MM.1S (cell line): ENCODE results near the gene KCNMA1.

ENCODE experiments used
- DNase-seq: peaks from one replicate; pipeline ENCODE4 v3.0.0-alpha.2; 2015
- H2AFZ ChIP-seq: fragments of 300-600 bp; sonication (generic); 2 replicates; pipeline ENCODE4 v1.6.0; 2016; ENCODE audit warnings: antibody characterized with exemption, low read length
- H3F3A ChIP-seq: fragments of 300-600 bp; sonication (generic); 2 replicates; pipeline ENCODE4 v1.6.1; 2016; ENCODE audit warnings: mild to moderate bottlenecking, antibody characterized with exemption, low read length, moderate library complexity, mixed read lengths; ENCODE audit not compliant: insufficient read depth
- H3K27ac ChIP-seq: fragments of 300-600 bp; sonication (generic); 2 replicates; pipeline ENCODE4 v1.5.1; 2016; ENCODE audit warnings: mild to moderate bottlenecking, low read length
- H3K27me3 ChIP-seq: fragments of 300-600 bp; sonication (generic); replicated peaks from 2 replicates; pipeline ENCODE4 v1.6.0; 2016; ENCODE audit warnings: low read length; ENCODE audit not compliant: insufficient read depth
- H3K36me3 ChIP-seq: fragments of 300-600 bp; sonication (generic); replicated peaks from 2 replicates; pipeline ENCODE4 v1.6.1; 2016; ENCODE audit warnings: mild to moderate bottlenecking, low read length, mixed read lengths; ENCODE audit not compliant: insufficient read depth
- H3K4me1 ChIP-seq: fragments of 300-600 bp; sonication (generic); 2 replicates; pipeline ENCODE4 v1.6.1; 2016; ENCODE audit warnings: low read length, mixed read lengths
- H3K4me2 ChIP-seq: fragments of 300-600 bp; sonication (generic); 2 replicates; pipeline ENCODE4 v1.6.0; 2016; ENCODE audit warnings: low read depth, low read length
- H3K4me3 ChIP-seq: fragments of 300-600 bp; sonication (generic); 2 replicates; pipeline ENCODE4 v1.5.1; 2016; ENCODE audit warnings: low read length, mixed read lengths
- H3K79me2 ChIP-seq: fragments of 300-600 bp; sonication (generic); 2 replicates; pipeline ENCODE4 v1.6.1; 2016; ENCODE audit warnings: mixed run types, low read length, mixed read lengths
- H3K9ac ChIP-seq: fragments of 300-600 bp; sonication (generic); 2 replicates; pipeline ENCODE4 v1.6.1; 2016; ENCODE audit warnings: low read length, mixed read lengths
- H3K9me2 ChIP-seq: fragments of 300-600 bp; sonication (generic); replicated peaks from 2 replicates; pipeline ENCODE4 v1.6.1; 2016; ENCODE audit warnings: mild to moderate bottlenecking, low read length, mixed read lengths; ENCODE audit not compliant: insufficient read depth
- H3K9me3 ChIP-seq: fragments of 300-600 bp; sonication (generic); replicated peaks from 2 replicates; pipeline ENCODE4 v1.6.1; 2016; ENCODE audit warnings: mild to moderate bottlenecking, low read length, mixed read lengths; ENCODE audit not compliant: insufficient read depth
- H4K20me1 ChIP-seq: fragments of 300-600 bp; sonication (generic); 2 replicates; pipeline ENCODE4 v1.6.1; 2016; ENCODE audit warnings: mild to moderate bottlenecking, low read length, moderate library complexity, mixed read lengths; ENCODE audit not compliant: insufficient read depth
- CTCF ChIP-seq: fragments of 300-600 bp; sonication (generic); IDR thresholded peaks from 2 replicates; pipeline ENCODE4 v1.5.1; 2016; ENCODE audit warnings: antibody characterized with exemption, low read length, mixed read lengths
- EZH2 ChIP-seq: fragments of 300-600 bp; sonication (generic); optimal IDR thresholded peaks from 2 replicates; pipeline ENCODE3; 2017; ENCODE audit warnings: low read depth, mild to moderate bottlenecking, antibody characterized with exemption, low read length, mixed read lengths
- EZH2phosphoT487 ChIP-seq: fragments of 300-600 bp; sonication (generic); IDR thresholded peaks from 2 replicates; pipeline ENCODE4 v1.6.1; 2018; ENCODE audit warnings: antibody characterized with exemption, low read length

Gene KCNMA1

DNA sequence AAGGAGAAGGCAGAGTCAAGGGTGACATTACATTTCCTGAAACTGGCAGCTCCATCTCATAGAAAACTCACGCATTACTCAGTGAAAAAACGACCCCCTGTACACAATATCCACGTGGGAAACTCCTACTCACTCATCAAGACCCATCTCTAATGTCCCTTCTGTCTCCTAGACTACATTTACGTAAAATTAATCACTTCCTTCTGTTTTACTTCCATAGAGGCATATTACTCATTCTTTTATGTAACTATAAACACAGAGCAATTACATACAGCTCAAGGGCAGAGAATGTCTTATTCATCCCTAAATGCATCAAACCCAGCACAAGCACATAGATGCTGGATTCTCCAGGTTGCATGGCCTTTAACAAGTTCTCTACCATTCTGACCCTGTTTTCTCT, 281.8 kb downstream of the KCNMA1 start:
- no peak for DNase-seq
- TF ChIP-seq EZH2phosphoT487 (no peak), EZH2 (no peak), CTCF (no peak)
- Histone ChIP-seq H3K9me2 (no peaks in the 10 kb centered on the region), H4K20me1 (no peaks in the 10 kb centered on the region), H3K79me2 (no peaks in the 10 kb centered on the region), H3K4me2 (no peak overlapping the region), H3K9me3 (no peaks in the 10 kb centered on the region), H3K9ac (no peak overlapping the region), H3K4me1 (no peaks in the 10 kb centered on the region), H3K27me3 (no peaks in the 10 kb centered on the region), H3K27ac (no peak overlapping the region), H3K4me3 (no peak overlapping the region), H2AFZ (no peak overlapping the region), H3F3A (no peaks in the 10 kb centered on the region), H3K36me3 (no peaks in the 10 kb centered on the region)

DNA sequence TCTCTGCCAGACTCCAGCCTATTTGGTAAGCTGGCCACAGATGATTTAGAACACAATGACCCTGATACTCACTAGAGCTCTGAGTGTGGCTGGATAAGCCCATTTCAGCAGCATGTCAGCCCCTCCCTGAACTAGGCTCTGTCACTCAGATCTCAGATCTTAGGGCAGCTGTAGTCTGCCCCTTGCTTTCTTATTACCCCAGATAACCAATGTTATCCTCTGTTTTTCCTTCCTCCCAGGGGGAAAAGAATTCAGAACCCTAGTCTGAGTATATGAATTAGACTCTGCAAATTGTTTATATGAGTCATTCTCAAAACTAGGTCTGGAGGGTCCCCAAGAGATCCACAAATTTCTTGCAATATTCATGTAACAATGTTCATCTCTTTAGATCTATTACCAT, 286.2 kb downstream of the KCNMA1 start:
- Histone ChIP-seq H3K9ac (no peak overlapping the region), H3K79me2 (no peaks in the 10 kb centered on the region), H3K9me2 (no peaks in the 10 kb centered on the region), H3K4me3 (no peak overlapping the region), H3K9me3 (no peaks in the 10 kb centered on the region), H3F3A (no peaks in the 10 kb centered on the region), H3K36me3 (no peaks in the 10 kb centered on the region), H3K4me1 (0 out of 2 replicates have a peak, but pooled peaks cover 3% of the 10 kb centered on the region), H3K27me3 (no peaks in the 10 kb centered on the region), H3K27ac (no peak overlapping the region), H4K20me1 (no peaks in the 10 kb centered on the region), H3K4me2 (no peak overlapping the region), H2AFZ (no peak overlapping the region)
- DNase-seq = no peak
- no peak for TF ChIP-seq EZH2
- TF ChIP-seq CTCF = no peak
- TF ChIP-seq EZH2phosphoT487 = no peak

GRCh38 chr10:77350711-77351119, 286.9 kb downstream of the KCNMA1 start:
- no peak for DNase-seq
- Histone ChIP-seq H3K4me1 (0 out of 2 replicates have a peak, but pooled peaks cover 3% of the 10 kb centered on the region), H3K36me3 (no peaks in the 10 kb centered on the region), H3K4me3 (no peak overlapping the region), H2AFZ (no peak overlapping the region), H3F3A (no peaks in the 10 kb centered on the region), H3K9me2 (no peaks in the 10 kb centered on the region), H4K20me1 (no peaks in the 10 kb centered on the region), H3K79me2 (no peaks in the 10 kb centered on the region), H3K27me3 (no peaks in the 10 kb centered on the region), H3K9ac (no peak overlapping the region), H3K9me3 (no peaks in the 10 kb centered on the region), H3K27ac (no peak overlapping the region), H3K4me2 (no peak overlapping the region)
- TF ChIP-seq EZH2 = no peak
- TF ChIP-seq CTCF = no peak
- TF ChIP-seq EZH2phosphoT487 = no peak
